ENCODE data around the gene GUCA1C.
A peak's percentile ranks its signal among the peaks of the same experiment; 100 is the strongest.

The GUCA1C gene

DNA sequence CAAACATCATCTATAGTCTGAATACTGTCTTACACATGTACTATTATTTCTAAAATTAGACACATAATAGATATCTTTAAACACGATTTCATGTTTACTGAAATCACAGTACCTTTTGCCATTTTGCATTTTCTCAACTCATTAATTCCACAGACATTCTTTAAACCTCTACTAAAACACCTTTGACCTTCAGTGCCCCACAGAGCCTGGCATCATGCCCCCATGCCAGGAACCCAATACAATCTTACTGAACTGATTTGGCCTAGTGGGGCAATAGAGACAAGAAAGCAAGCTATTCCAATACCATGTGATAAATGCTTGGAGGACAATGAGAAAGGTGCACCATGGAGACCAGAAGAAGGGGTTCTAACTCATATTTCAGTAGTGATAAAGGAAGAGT, 19.3 kb upstream of the GUCA1C start:
- DNase-seq (ENCODE audit: low spot score) (no peak), ATAC-seq (ENCODE audit: low read depth) (no peak)
- H3K27me3 ChIP-seq (ENCODE audit: insufficient read depth, poor library complexity, severe bottlenecking), result no peaks in the 10 kb centered on the region
- H3K36me3 ChIP-seq (ENCODE audit: low read depth), result no peaks in the 10 kb centered on the region
- no peaks in the 10 kb centered on the region for H3K9me3 ChIP-seq (ENCODE audit: severe bottlenecking)
- no peak overlapping the region for H3K27ac ChIP-seq (ENCODE audit: poor library complexity, severe bottlenecking)
- no peaks in the 10 kb centered on the region for H3K4me1 ChIP-seq (ENCODE audit: insufficient read depth, poor library complexity, severe bottlenecking)
- TF ChIP-seq, protein P1, sequence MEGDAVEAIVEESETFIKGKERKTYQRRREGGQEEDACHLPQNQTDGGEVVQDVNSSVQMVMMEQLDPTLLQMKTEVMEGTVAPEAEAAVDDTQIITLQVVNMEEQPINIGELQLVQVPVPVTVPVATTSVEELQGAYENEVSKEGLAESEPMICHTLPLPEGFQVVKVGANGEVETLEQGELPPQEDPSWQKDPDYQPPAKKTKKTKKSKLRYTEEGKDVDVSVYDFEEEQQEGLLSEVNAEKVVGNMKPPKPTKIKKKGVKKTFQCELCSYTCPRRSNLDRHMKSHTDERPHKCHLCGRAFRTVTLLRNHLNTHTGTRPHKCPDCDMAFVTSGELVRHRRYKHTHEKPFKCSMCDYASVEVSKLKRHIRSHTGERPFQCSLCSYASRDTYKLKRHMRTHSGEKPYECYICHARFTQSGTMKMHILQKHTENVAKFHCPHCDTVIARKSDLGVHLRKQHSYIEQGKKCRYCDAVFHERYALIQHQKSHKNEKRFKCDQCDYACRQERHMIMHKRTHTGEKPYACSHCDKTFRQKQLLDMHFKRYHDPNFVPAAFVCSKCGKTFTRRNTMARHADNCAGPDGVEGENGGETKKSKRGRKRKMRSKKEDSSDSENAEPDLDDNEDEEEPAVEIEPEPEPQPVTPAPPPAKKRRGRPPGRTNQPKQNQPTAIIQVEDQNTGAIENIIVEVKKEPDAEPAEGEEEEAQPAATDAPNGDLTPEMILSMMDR (IDR thresholded peaks at IDR 0.05; ENCODE audit: poor library complexity, severe bottlenecking), result no peak
- H3K4me3 ChIP-seq (ENCODE audit: severe bottlenecking), result no peak overlapping the region

DNA sequence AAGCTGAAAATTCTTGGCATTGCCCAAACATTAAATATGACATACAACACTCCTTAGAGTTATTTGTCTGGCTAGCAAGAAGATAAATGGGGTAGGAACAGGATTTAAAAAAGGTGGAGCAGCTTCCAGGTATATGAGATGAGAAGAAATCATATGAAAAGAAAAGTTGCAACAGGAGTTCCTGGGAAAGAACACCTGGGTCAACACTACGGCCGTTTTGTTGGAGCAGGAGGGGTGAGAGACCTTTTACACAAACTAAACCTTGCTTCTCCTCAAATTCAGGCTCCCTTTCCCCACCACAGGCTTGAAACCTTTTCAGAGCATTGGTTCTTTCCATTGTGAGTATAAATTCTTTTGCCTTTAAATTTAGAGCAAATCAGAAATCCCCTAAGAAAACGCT, 18.8 kb upstream of the GUCA1C start:
- Histone ChIP-seq H3K36me3 (ENCODE audit: low read depth) (no peaks in the 10 kb centered on the region), H3K4me1 (ENCODE audit: insufficient read depth, poor library complexity, severe bottlenecking) (no peaks in the 10 kb centered on the region), H3K4me3 (ENCODE audit: severe bottlenecking) (no peak overlapping the region), H3K27ac (ENCODE audit: poor library complexity, severe bottlenecking) (no peak overlapping the region), H3K9me3 (ENCODE audit: severe bottlenecking) (no peaks in the 10 kb centered on the region), H3K27me3 (ENCODE audit: insufficient read depth, poor library complexity, severe bottlenecking) (no peaks in the 10 kb centered on the region)
- TF ChIP-seq, protein P1 (IDR thresholded peaks at IDR 0.05; ENCODE audit: poor library complexity, severe bottlenecking), result no peak
- DNase-seq (ENCODE audit: low spot score) (no peak), ATAC-seq (ENCODE audit: low read depth) (no peak)

DNA sequence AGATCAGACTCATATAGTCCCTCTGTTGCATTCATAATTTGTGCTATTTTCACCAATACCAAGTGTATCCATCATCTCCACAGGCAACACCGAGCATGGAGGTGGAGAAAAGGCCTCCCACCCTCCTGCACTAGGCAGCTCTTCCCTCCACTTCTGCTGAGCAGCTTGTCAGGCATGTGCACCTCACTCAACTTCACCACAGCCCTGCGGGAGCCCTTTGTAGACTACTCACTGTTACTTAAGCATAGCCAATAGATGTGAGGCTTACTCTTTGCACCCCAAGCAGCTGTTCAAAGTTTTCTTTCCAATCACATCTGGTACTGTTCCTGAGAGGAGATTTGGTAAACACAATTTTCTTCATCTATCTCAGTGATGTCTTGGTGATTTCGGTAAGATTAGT, 16.9 kb upstream of the GUCA1C start:
- H3K4me1 ChIP-seq (ENCODE audit: insufficient read depth, poor library complexity, severe bottlenecking), result no peaks in the 10 kb centered on the region
- H3K27ac ChIP-seq (ENCODE audit: poor library complexity, severe bottlenecking), result no peak overlapping the region
- TF ChIP-seq, protein P1 (IDR thresholded peaks at IDR 0.05; ENCODE audit: poor library complexity, severe bottlenecking), result no peak
- no peak overlapping the region for H3K4me3 ChIP-seq (ENCODE audit: severe bottlenecking)
- peak; percentile 14; the same call in 1 of the 3 replicates for ATAC-seq (ENCODE audit: low read depth)
- DNase-seq (ENCODE audit: low spot score), result no peak
- no peaks in the 10 kb centered on the region for H3K27me3 ChIP-seq (ENCODE audit: insufficient read depth, poor library complexity, severe bottlenecking)
- no peaks in the 10 kb centered on the region for H3K36me3 ChIP-seq (ENCODE audit: low read depth)
- no peaks in the 10 kb centered on the region for H3K9me3 ChIP-seq (ENCODE audit: severe bottlenecking)

DNA sequence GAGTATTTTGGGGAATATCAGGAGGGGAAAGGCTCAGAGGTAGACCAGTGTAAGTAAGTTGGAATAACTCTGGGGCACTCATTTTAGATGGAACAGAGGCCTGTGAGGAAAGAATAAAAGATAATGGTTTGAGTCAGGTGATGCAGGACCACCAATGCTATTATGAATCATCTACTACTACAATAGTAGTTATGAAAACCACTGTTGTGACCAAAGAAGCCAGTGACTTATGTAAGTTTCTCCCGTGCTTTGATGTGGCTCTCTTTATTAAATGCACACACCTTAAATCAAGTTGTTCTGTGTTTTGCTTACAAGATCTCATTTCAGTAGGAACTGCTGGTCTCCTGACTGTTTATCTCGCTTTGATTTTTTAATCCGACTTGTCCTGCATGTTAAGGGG, 13.1 kb upstream of the GUCA1C start:
- Histone ChIP-seq H3K4me1 (ENCODE audit: insufficient read depth, poor library complexity, severe bottlenecking) (no peaks in the 10 kb centered on the region), H3K27ac (ENCODE audit: poor library complexity, severe bottlenecking) (no peak overlapping the region), H3K36me3 (ENCODE audit: low read depth) (no peaks in the 10 kb centered on the region), H3K4me3 (ENCODE audit: severe bottlenecking) (no peak overlapping the region), H3K27me3 (ENCODE audit: insufficient read depth, poor library complexity, severe bottlenecking) (no peaks in the 10 kb centered on the region), H3K9me3 (ENCODE audit: severe bottlenecking) (no peaks in the 10 kb centered on the region)
- ATAC-seq (ENCODE audit: low read depth), result no peak
- DNase-seq (ENCODE audit: low spot score), result no peak
- TF ChIP-seq, protein P1 (IDR thresholded peaks at IDR 0.05; ENCODE audit: poor library complexity, severe bottlenecking), result no peak

DNA sequence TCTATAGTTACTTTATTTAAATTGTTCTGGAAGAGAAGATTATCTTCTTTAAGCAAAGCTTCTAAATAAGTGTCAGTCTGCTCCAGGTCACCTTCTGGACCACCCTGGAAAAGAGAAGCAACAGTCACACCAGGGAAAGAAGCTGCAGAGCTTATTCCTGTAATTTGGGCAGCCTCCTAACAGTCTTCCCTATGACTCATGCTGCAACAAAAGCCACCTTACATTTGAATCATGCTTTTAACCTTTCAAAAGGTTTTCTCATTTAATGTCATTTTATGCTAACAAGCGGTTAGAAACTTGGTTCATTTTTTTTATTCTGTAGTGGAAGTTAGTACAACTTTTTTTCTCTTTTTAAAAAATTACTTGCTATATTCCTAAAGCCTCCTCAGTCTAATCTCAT, 5.3 kb upstream of the GUCA1C start:
- ATAC-seq (ENCODE audit: low read depth), result peak; percentile 49; the same call in 1 of the 3 replicates
- TF ChIP-seq, protein P1 (IDR thresholded peaks at IDR 0.05; ENCODE audit: poor library complexity, severe bottlenecking), result no peak
- no peak for DNase-seq (ENCODE audit: low spot score)
- H3K9me3 ChIP-seq (ENCODE audit: severe bottlenecking), result no peaks in the 10 kb centered on the region
- peaks cover 12% of the 10 kb centered on the region for H3K4me1 ChIP-seq (ENCODE audit: insufficient read depth, poor library complexity, severe bottlenecking)
- no peaks in the 10 kb centered on the region for H3K36me3 ChIP-seq (ENCODE audit: low read depth)
- no peak overlapping the region for H3K27ac ChIP-seq (ENCODE audit: poor library complexity, severe bottlenecking)
- H3K4me3 ChIP-seq (ENCODE audit: severe bottlenecking), result no peak overlapping the region
- H3K27me3 ChIP-seq (ENCODE audit: insufficient read depth, poor library complexity, severe bottlenecking), result no peaks in the 10 kb centered on the region

All from RWPE2 (cell line).